K562 (cell line): ENCODE results near the gene CNOT11. TPM values are rescaled to one million over a fixed set of nuclear protein-coding genes. Genes with fewer than 3 reads are reported as not detected.

Experiments used
- CBFB ChIP-seq: sonication (generic); formaldehyde crosslinking; IDR thresholded peaks from 2 replicates; pipeline ENCODE4 v1.4.0; 2020; ENCODE audit warnings: mild to moderate bottlenecking, missing genetic modification reagents
- EZH2 ChIP-seq: IDR thresholded peaks from 2 replicates; pipeline ENCODE4 v1.6.1; 2012; ENCODE audit warnings: low read depth, mild to moderate bottlenecking, inconsistent platforms, low read length, borderline replicate concordance
- FOXK2 ChIP-seq, 2 experiments: fragments of 450-650 bp; IDR thresholded peaks in 1 of 2; conservative IDR thresholded peaks in 1 of 2; 2 replicates each; pipeline ENCODE4 v1.6.1; 2016; ENCODE audit warnings: low read depth in 2 of 2, mild to moderate bottlenecking in 1 of 2
- IFI16 ChIP-seq: fragments of 250-450 bp; sonication (Bioruptor Pico); IDR thresholded peaks from 2 replicates; pipeline ENCODE4 v2.1.2; 2022; ENCODE audit warnings: mild to moderate bottlenecking, inconsistent platforms
- ILF3 ChIP-seq: fragments of 450-650 bp; IDR thresholded peaks from 2 replicates; pipeline ENCODE4 v1.6.1; 2018; ENCODE audit warnings: antibody characterized with exemption, mild to moderate bottlenecking, moderate library complexity, borderline replicate concordance
- KAT8 ChIP-seq: fragments of 450-650 bp; IDR thresholded peaks from 2 replicates; pipeline ENCODE4 v1.6.1; 2016; ENCODE audit warnings: low read depth, mild to moderate bottlenecking
- PHB2 ChIP-seq: fragments of 450-650 bp; IDR thresholded peaks from 2 replicates; pipeline ENCODE4 v1.6.1; 2017; ENCODE audit warnings: low read depth
- RBM15 ChIP-seq: fragments of 200-400 bp; formaldehyde crosslinking; IDR thresholded peaks from 2 replicates; pipeline ENCODE4 v1.6.1; 2018; ENCODE audit warnings: mild to moderate bottlenecking, low read length, moderate library complexity; ENCODE audit not compliant: insufficient read depth
- SIRT6 ChIP-seq: IDR thresholded peaks from one replicate; pipeline ENCODE4 v1.6.1; 2012; ENCODE audit warnings: low read depth, mild to moderate bottlenecking, control low read depth, inconsistent platforms, low read length, moderate library complexity
- SMAD4 ChIP-seq: fragments of 250-450 bp; sonication (Bioruptor Pico); conservative IDR thresholded peaks from 2 replicates; pipeline ENCODE4 v1.8.0; 2021; ENCODE audit warnings: inconsistent platforms, mild to moderate bottlenecking, moderate library complexity
- SREBF1 ChIP-seq: fragments of 150-350 bp; IDR thresholded peaks from 2 replicates; pipeline ENCODE4 v1.6.1; 2014; ENCODE audit warnings: antibody characterized with exemption, low read depth, low read length, borderline replicate concordance
- ZNF212 ChIP-seq: fragments of 450-650 bp; formaldehyde crosslinking; IDR thresholded peaks from 2 replicates; pipeline ENCODE4 v1.4.0; 2020; ENCODE audit warnings: mild to moderate bottlenecking
- ZNF41 ChIP-seq: fragments of 250-450 bp; sonication (Bioruptor Pico); conservative IDR thresholded peaks from 2 replicates; pipeline ENCODE4 v1.4.0; 2020; ENCODE audit warnings: mild to moderate bottlenecking
- ZNF551 ChIP-seq: fragments of 250-450 bp; sonication (Bioruptor Pico); IDR thresholded peaks from 2 replicates; pipeline ENCODE4 v1.5.0; 2021; ENCODE audit warnings: mild to moderate bottlenecking, moderate library complexity
- polyA plus RNA-seq, 8 experiments: library from polyadenylated mRNA; depleted of rRNA in 4 of 8; stranded (reverse) in 5 of 8; unstranded in 3 of 8; fragments of >200 nt; fragmentation: Nextera tagmentation in 2 of 8; fragmentation: Illumina TruSeq in 1 of 8; extraction: Ambion mirVana in 2 of 8; extraction: Trizol in 1 of 8; gene quantifications; 2 replicates each; pipeline versions ENCODE4 v1.2.1 to v1.2.3, GENCODE V29; 2011 to 2014; ENCODE audit warnings: inconsistent platforms in 1 of 8, missing spikeins in 1 of 8
- total RNA-seq, 7 experiments: library from RNA; depleted of rRNA in 6 of 7; stranded (reverse); fragments of >200 nt in 6 of 7; fragmentation: Illumina TruSeq in 2 of 7; extraction: Trizol in 2 of 7; gene quantifications; 2 replicates each; pipeline versions ENCODE4 v1.2.1 to v1.2.3, GENCODE V29; 2011 to 2021; ENCODE audit warnings: low replicate concordance in 1 of 7
- TF ChIP-seq, protein P1 (sequence below): sonication (generic); formaldehyde crosslinking; IDR thresholded peaks from 2 replicates; pipeline ENCODE4 v1.8.0; 2022; ENCODE audit warnings: missing genetic modification reagents, mild to moderate bottlenecking, borderline replicate concordance
- TF ChIP-seq, protein P2 (sequence below): fragments of 450-650 bp; formaldehyde crosslinking; IDR thresholded peaks from 2 replicates; pipeline ENCODE4 v1.4.0; 2020; ENCODE audit warnings: mild to moderate bottlenecking, mixed read lengths
- TF ChIP-seq, protein P3 (sequence below): fragments of 450-650 bp; formaldehyde crosslinking; IDR thresholded peaks from 2 replicates; pipeline ENCODE4 v1.4.0; 2020; ENCODE audit warnings: mild to moderate bottlenecking, moderate library complexity
- TF ChIP-seq, protein P4 (sequence below), 2 experiments: IDR thresholded peaks; 2 replicates each; pipeline ENCODE4 v1.6.1; 2011; ENCODE audit warnings: borderline replicate concordance in 1 of 2, control low read depth in 1 of 2, low read depth in 1 of 2, low read length in 1 of 2, mild to moderate bottlenecking in 1 of 2, mixed read lengths in 1 of 2, moderate library complexity in 1 of 2; ENCODE audit not compliant: insufficient read depth in 1 of 2, insufficient read length in 1 of 2, poor library complexity in 1 of 2, severe bottlenecking in 1 of 2; ENCODE audit errors: extremely low read depth in 1 of 2
- TF ChIP-seq, protein P5 (sequence below): fragments of 450-650 bp; formaldehyde crosslinking; conservative IDR thresholded peaks from 2 replicates; pipeline ENCODE4 v1.4.0; 2022; ENCODE audit warnings: mild to moderate bottlenecking, missing genetic modification characterization

CNOT11 gene
- total and polyA plus RNA-seq, 9 of the 15 experiments (the other 6 are each of a cell fraction or from before 2014, with no cell fraction given): 12.7 to 163 (median 64.2) TPM

DNA sequence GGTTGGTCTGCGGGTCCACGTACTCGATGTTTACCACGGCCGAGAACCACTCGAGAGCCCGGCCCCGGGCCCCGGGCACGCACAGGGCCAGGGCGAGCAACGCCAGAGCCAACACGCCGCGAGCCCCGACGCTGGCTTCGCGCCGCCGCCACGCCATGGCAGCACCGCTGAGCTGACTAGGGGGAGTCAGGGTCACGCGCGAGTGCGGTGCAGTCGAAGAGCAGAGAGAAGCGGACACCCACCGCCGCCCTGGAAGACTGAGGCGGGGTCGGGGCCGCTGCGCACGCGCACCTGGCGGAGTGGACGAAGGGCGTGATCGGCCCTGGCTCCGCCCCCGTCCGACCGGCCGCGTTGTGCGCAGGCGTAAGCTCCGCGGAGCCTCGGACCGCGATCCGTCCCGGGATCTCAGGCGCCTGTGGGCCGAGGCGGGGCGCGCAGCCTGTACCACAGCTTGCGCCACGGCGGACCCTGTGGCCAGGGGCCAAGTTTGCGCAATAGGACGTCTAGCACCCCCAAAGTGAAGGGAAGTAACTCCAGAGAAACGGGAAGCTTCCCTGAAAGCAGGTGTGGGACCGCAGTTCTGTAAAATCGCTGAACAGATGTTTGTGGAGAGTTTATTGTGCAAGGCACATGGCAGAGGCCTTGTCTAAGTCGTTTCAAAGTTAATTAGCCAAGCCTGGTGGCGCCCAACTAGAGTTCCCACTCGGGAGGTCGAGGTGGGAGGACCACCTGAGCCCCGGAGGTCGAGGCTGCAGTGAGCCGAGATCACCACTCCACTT, 55.9 kb downstream of the CNOT11 start, which contains the start of gene RNF149 (continued):
- TF ChIP-seq, protein P1, sequence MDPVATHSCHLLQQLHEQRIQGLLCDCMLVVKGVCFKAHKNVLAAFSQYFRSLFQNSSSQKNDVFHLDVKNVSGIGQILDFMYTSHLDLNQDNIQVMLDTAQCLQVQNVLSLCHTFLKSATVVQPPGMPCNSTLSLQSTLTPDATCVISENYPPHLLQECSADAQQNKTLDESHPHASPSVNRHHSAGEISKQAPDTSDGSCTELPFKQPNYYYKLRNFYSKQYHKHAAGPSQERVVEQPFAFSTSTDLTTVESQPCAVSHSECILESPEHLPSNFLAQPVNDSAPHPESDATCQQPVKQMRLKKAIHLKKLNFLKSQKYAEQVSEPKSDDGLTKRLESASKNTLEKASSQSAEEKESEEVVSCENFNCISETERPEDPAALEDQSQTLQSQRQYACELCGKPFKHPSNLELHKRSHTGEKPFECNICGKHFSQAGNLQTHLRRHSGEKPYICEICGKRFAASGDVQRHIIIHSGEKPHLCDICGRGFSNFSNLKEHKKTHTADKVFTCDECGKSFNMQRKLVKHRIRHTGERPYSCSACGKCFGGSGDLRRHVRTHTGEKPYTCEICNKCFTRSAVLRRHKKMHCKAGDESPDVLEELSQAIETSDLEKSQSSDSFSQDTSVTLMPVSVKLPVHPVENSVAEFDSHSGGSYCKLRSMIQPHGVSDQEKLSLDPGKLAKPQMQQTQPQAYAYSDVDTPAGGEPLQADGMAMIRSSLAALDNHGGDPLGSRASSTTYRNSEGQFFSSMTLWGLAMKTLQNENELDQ (CRISPR knock-in tag): 0 out of 2 replicates have a peak, but pooled peaks have one; percentile 42
- no peak for TF ChIP-seq ZNF41
- TF ChIP-seq EZH2: no peak
- TF ChIP-seq, protein P2, sequence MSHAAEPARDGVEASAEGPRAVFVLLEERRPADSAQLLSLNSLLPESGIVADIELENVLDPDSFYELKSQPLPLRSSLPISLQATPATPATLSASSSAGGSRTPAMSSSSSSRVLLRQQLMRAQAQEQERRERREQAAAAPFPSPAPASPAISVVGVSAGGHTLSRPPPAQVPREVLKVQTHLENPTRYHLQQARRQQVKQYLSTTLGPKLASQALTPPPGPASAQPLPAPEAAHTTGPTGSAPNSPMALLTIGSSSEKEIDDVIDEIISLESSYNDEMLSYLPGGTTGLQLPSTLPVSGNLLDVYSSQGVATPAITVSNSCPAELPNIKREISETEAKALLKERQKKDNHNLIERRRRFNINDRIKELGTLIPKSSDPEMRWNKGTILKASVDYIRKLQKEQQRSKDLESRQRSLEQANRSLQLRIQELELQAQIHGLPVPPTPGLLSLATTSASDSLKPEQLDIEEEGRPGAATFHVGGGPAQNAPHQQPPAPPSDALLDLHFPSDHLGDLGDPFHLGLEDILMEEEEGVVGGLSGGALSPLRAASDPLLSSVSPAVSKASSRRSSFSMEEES (CRISPR knock-in tag): no peak
- no peak for TF ChIP-seq IFI16 (CRISPR knock-in tag)
- TF ChIP-seq, protein P3, sequence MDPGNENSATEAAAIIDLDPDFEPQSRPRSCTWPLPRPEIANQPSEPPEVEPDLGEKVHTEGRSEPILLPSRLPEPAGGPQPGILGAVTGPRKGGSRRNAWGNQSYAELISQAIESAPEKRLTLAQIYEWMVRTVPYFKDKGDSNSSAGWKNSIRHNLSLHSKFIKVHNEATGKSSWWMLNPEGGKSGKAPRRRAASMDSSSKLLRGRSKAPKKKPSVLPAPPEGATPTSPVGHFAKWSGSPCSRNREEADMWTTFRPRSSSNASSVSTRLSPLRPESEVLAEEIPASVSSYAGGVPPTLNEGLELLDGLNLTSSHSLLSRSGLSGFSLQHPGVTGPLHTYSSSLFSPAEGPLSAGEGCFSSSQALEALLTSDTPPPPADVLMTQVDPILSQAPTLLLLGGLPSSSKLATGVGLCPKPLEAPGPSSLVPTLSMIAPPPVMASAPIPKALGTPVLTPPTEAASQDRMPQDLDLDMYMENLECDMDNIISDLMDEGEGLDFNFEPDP: no peak
- no peak for TF ChIP-seq KAT8
- TF ChIP-seq SMAD4 (CRISPR knock-in tag): peak; percentile 84
- TF ChIP-seq ZNF551 (CRISPR knock-in tag): no peak
- TF ChIP-seq, protein P4, sequence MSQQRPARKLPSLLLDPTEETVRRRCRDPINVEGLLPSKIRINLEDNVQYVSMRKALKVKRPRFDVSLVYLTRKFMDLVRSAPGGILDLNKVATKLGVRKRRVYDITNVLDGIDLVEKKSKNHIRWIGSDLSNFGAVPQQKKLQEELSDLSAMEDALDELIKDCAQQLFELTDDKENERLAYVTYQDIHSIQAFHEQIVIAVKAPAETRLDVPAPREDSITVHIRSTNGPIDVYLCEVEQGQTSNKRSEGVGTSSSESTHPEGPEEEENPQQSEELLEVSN (IDR thresholded peaks at IDR 0.05; ENCODE audit: borderline replicate concordance in 1 of 2, extremely low read depth in 1 of 2, insufficient read depth in 1 of 2, insufficient read length in 1 of 2, low read depth in 1 of 2, low read length in 1 of 2, poor library complexity in 1 of 2, severe bottlenecking in 1 of 2): peak; percentile 60 to 61
- TF ChIP-seq SREBF1: no peak
- TF ChIP-seq CBFB (CRISPR knock-in tag): no peak
- TF ChIP-seq FOXK2 (conservative IDR thresholded peaks at IDR 0.05 in 1 of 2, IDR thresholded peaks at IDR 0.05 in 1 of 2; ENCODE audit: low read depth in 2 of 2): 0 out of 4 replicates have a peak, but pooled peaks of 1 of the 2 experiments have one; percentile 29
- no peak for TF ChIP-seq RBM15
- TF ChIP-seq ILF3: no peak
- TF ChIP-seq ZNF212 (CRISPR knock-in tag): 0 out of 2 replicates have a peak, but pooled peaks have one; percentile 15
- TF ChIP-seq PHB2: no peak
- TF ChIP-seq SIRT6: no peak
- TF ChIP-seq, protein P5, sequence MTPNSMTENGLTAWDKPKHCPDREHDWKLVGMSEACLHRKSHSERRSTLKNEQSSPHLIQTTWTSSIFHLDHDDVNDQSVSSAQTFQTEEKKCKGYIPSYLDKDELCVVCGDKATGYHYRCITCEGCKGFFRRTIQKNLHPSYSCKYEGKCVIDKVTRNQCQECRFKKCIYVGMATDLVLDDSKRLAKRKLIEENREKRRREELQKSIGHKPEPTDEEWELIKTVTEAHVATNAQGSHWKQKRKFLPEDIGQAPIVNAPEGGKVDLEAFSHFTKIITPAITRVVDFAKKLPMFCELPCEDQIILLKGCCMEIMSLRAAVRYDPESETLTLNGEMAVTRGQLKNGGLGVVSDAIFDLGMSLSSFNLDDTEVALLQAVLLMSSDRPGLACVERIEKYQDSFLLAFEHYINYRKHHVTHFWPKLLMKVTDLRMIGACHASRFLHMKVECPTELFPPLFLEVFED (CRISPR knock-in tag): no peak
